BE2C (cell line): ENCODE results near the gene ARHGEF26.

Experiments
- DNase-seq: peaks from one replicate; pipeline ENCODE4 v3.0.0-alpha.2; 2020
- H3K27me3 ChIP-seq: fragments of 250-450 bp; sonication (Bioruptor Pico); 2 replicates; pipeline ENCODE4 v1.5.1; 2020; ENCODE audit warnings: mild to moderate bottlenecking
- H3K36me3 ChIP-seq: fragments of 250-450 bp; sonication (Bioruptor Pico); 2 replicates; pipeline ENCODE4 v1.5.1; 2020; ENCODE audit warnings: mild to moderate bottlenecking
- H3K4me1 ChIP-seq: fragments of 250-450 bp; sonication (Bioruptor Pico); 2 replicates; pipeline ENCODE4 v1.5.1; 2020
- H3K4me3 ChIP-seq: 2 replicates; pipeline ENCODE4 v1.5.1; 2011; ENCODE audit warnings: low read depth, low read length
- H3K9me3 ChIP-seq: fragments of 250-450 bp; sonication (Bioruptor Pico); 2 replicates; pipeline ENCODE4 v1.5.1; 2020
- CTCF ChIP-seq: IDR thresholded peaks from 2 replicates; pipeline ENCODE4 v1.5.1; 2012; ENCODE audit warnings: mild to moderate bottlenecking, low read depth, low read length

ARHGEF26 gene

GRCh38 chr3:154236331-154236730, 115.1 kb downstream of the ARHGEF26 start:
- Histone ChIP-seq H3K4me3 (no peak overlapping the region), H3K4me1 (no peaks in the 10 kb centered on the region)
- no peak for TF ChIP-seq CTCF

GRCh38 chr3:154240235-154240634, 119.0 kb downstream of the ARHGEF26 start:
- DNase-seq = no peak
- H3K27me3 ChIP-seq = no peaks in the 10 kb centered on the region; the same call in 1 of the 2 replicates
- no peaks in the 10 kb centered on the region for H3K4me1 ChIP-seq
- no peak overlapping the region for H3K4me3 ChIP-seq
- no peaks in the 10 kb centered on the region for H3K36me3 ChIP-seq
- no peaks in the 10 kb centered on the region for H3K9me3 ChIP-seq
- no peak for TF ChIP-seq CTCF

More at GRCh38 chr3:154236331-154236730, 115.1 kb downstream of the ARHGEF26 start:
- H3K36me3 ChIP-seq = no peaks in the 10 kb centered on the region
- H3K9me3 ChIP-seq = no peaks in the 10 kb centered on the region
- DNase-seq = no peak
- no peaks in the 10 kb centered on the region for H3K27me3 ChIP-seq

- H3K9me3 ChIP-seq = no peaks in the 10 kb centered on the region
- H3K4me1 ChIP-seq = no peaks in the 10 kb centered on the region
- H3K4me3 ChIP-seq = no peak overlapping the region
- no peak for DNase-seq
- H3K36me3 ChIP-seq = no peaks in the 10 kb centered on the region
- no peak for TF ChIP-seq CTCF
- H3K27me3 ChIP-seq = no peaks in the 10 kb centered on the region; the same call in 1 of the 2 replicates
Measured at GRCh38 chr3:154241496-154241895, 120.3 kb downstream of the ARHGEF26 start.

- H3K4me1 ChIP-seq = no peaks in the 10 kb centered on the region
- no peaks in the 10 kb centered on the region for H3K36me3 ChIP-seq
- no peak for DNase-seq
- H3K9me3 ChIP-seq = no peaks in the 10 kb centered on the region
- no peak for TF ChIP-seq CTCF
- no peaks in the 10 kb centered on the region; the same call in 1 of the 2 replicates for H3K27me3 ChIP-seq
- H3K4me3 ChIP-seq = no peak overlapping the region
Measured at GRCh38 chr3:154242766-154243165, 121.6 kb downstream of the ARHGEF26 start.

- Histone ChIP-seq H3K4me1 (no peaks in the 10 kb centered on the region; the same call in 1 of the 2 replicates), H3K27me3 (no peaks in the 10 kb centered on the region; the same call in 1 of the 2 replicates), H3K9me3 (no peaks in the 10 kb centered on the region), H3K36me3 (no peaks in the 10 kb centered on the region), H3K4me3 (no peak overlapping the region)
- no peak for DNase-seq
- TF ChIP-seq CTCF = no peak
Measured at GRCh38 chr3:154243353-154243752, 122.2 kb downstream of the ARHGEF26 start.

GRCh38 chr3:154244644-154245043, 123.5 kb downstream of the ARHGEF26 start:
- no peaks in the 10 kb centered on the region; the same call in 1 of the 2 replicates for H3K4me1 ChIP-seq
- no peak for TF ChIP-seq CTCF
- DNase-seq = no peak
- no peaks in the 10 kb centered on the region; the same call in 1 of the 2 replicates for H3K27me3 ChIP-seq
- H3K9me3 ChIP-seq = no peaks in the 10 kb centered on the region
- H3K36me3 ChIP-seq = no peaks in the 10 kb centered on the region
- no peak overlapping the region for H3K4me3 ChIP-seq
